Gastrocnemius medialis (tissue), 4 donors: Measurements from ENCODE around the gene AMPD2. TPM values are rescaled to one million over a fixed set of nuclear protein-coding genes. Genes with fewer than 3 reads are reported as not detected.

Experiments
- ATAC-seq, 2 donors: fragments of 150-250 bp; one replicate each; pipeline ENCODE4 v1.9.1; 2016
- DNase-seq, 2 donors: peaks; one replicate each; pipeline ENCODE4 v3.0.0-alpha.2; 2019
- H3K27ac ChIP-seq, 4 donors: fragments of 200-600 bp; sonication (generic); 1 replicate in 1 of 4; 2 replicates in 3 of 4; pipeline ENCODE4 v1.5.1; 2016 to 2018; ENCODE audit warnings: mild to moderate bottlenecking in 2 of 4, moderate library complexity in 1 of 4
- H3K27me3 ChIP-seq, 3 donors: fragments of 200-600 bp; sonication (generic) in 2 of 3; 1 replicate in 1 of 3; 2 replicates in 2 of 3; pipeline versions ENCODE4 v1.5.1 to v1.6.0; 2016 to 2019; ENCODE audit warnings: mild to moderate bottlenecking in 1 of 3, moderate library complexity in 1 of 3
- H3K36me3 ChIP-seq, 2 donors: fragments of 200-600 bp; sonication (generic) in 1 of 2; one replicate each; pipeline ENCODE4 v1.5.1; 2017 to 2018
- H3K4me1 ChIP-seq, 2 donors: fragments of 200-600 bp; sonication (generic) in 1 of 2; one replicate each; pipeline ENCODE4 v1.5.1; 2016 to 2017; ENCODE audit warnings: mild to moderate bottlenecking in 2 of 2
- H3K4me3 ChIP-seq, 4 donors: fragments of 200-600 bp; sonication (generic) in 3 of 4; 1 replicate in 1 of 4; 2 replicates in 3 of 4; pipeline ENCODE4 v1.5.1; 2016 to 2019; ENCODE audit warnings: mild to moderate bottlenecking in 2 of 4
- H3K9me3 ChIP-seq, 3 donors: fragments of 200-600 bp; sonication (generic) in 2 of 3; 1 replicate in 1 of 3; 2 replicates in 2 of 3; pipeline ENCODE4 v1.5.1; 2016 to 2019
- POLR2A ChIP-seq, 2 donors: fragments of 450-650 bp; IDR thresholded peaks; one replicate each; pipeline ENCODE4 v1.6.1; 2017; ENCODE audit warnings: antibody characterized with exemption in 2 of 2, mild to moderate bottlenecking in 2 of 2, moderate library complexity in 2 of 2
- in situ Hi-C, 4 donors: fragments of 200-750 bp; cut with MboI; loops; one replicate each; pipeline versions ENCODE4 v1.15.0 to v1.8.0; 2017; ENCODE audit warnings: low sequenced_read_pairs in 4 of 4
- intact Hi-C: fragments of 100-400 bp; cut with DNase I; formaldehyde crosslinking; loops from one replicate; pipeline ENCODE4 v1.15.1; 2023; ENCODE audit warnings: low total_unique reads
- total RNA-seq, 4 donors: library from RNA; depleted of rRNA; stranded (reverse); fragments of >200 nt; gene quantifications; one replicate each; pipeline versions ENCODE4 v1.1.0 to v1.2.3, GENCODE V29; 2016
- TF ChIP-seq, protein P1 (sequence below), 5 experiments: fragments of 450-650 bp in 3 of 5; fragments of 200-600 bp in 2 of 5; sonication (generic) in 2 of 5; IDR thresholded peaks in 4 of 5; conservative IDR thresholded peaks in 1 of 5; 1 replicate in 4 of 5; 2 replicates in 1 of 5; pipeline ENCODE4 v1.5.1; 2016 to 2019; ENCODE audit warnings: antibody characterized with exemption in 5 of 5, mild to moderate bottlenecking in 3 of 5, moderate library complexity in 3 of 5

Gene AMPD2
- total RNA-seq, 4 donors from 2014 or later: 5.3 to 19.4 (median 10.4) TPM

DNA sequence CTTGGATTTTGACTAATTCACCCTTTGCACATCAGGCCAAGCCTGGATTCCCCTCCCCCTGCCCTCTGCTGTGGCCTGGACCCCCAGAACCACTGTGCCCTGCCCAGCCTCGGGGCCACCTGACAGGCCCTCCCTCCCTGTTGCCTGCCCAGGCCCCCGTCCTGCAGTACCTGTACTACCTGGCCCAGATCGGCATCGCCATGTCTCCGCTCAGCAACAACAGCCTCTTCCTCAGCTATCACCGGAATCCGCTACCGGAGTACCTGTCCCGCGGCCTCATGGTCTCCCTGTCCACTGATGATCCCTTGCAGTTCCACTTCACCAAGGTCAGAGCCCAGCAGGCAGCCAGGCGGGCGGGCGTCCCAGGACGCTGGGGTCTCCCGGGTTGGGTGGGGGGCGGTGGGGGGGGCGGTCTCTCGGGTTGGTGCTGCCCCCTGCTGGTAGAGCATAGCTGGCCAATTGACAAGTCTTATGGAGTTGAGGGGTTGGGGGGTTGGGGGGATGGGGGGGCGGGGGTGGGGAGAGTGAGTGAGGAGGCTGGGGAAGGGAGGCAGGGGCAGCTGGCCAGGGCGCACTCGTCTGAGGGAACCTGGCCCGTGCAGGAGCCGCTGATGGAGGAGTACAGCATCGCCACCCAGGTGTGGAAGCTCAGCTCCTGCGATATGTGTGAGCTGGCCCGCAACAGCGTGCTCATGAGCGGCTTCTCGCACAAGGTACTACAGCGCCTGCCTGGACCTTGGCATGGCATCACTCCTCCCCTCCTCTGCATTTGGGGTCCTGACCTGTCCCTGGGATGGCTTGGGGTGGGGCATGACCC is 10.7 kb downstream of the AMPD2 start:
- DNase-seq: no peak
- intact Hi-C loops: no loop called here
- H3K9me3 ChIP-seq: no peaks in the 10 kb centered on the region
- ATAC-seq: no peak
- H3K27me3 ChIP-seq: no peaks in the 10 kb centered on the region
- H3K36me3 ChIP-seq: peaks cover 0 to 28% of the 10 kb centered on the region in 2 donors
- TF ChIP-seq, protein P1, sequence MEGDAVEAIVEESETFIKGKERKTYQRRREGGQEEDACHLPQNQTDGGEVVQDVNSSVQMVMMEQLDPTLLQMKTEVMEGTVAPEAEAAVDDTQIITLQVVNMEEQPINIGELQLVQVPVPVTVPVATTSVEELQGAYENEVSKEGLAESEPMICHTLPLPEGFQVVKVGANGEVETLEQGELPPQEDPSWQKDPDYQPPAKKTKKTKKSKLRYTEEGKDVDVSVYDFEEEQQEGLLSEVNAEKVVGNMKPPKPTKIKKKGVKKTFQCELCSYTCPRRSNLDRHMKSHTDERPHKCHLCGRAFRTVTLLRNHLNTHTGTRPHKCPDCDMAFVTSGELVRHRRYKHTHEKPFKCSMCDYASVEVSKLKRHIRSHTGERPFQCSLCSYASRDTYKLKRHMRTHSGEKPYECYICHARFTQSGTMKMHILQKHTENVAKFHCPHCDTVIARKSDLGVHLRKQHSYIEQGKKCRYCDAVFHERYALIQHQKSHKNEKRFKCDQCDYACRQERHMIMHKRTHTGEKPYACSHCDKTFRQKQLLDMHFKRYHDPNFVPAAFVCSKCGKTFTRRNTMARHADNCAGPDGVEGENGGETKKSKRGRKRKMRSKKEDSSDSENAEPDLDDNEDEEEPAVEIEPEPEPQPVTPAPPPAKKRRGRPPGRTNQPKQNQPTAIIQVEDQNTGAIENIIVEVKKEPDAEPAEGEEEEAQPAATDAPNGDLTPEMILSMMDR (IDR thresholded peaks at IDR 0.05 in 4 of 5, conservative IDR thresholded peaks at IDR 0.05 in 1 of 5): peak in 2 of 5 experiments; percentile 28 to 55
- TF ChIP-seq POLR2A (IDR thresholded peaks at IDR 0.05): no peak
- H3K4me3 ChIP-seq: no peak overlapping the region
- in situ Hi-C loops: loop anchor here in 1 of 4 donors (10.0 kb wide), 1 partner anchor 355 kb away; the partner anchor contains the start of gene AHCYL1
- no peak overlapping the region for H3K27ac ChIP-seq
- no peaks in the 10 kb centered on the region for H3K4me1 ChIP-seq

- intact Hi-C loops (no loop called here), in situ Hi-C loops (loop anchor here in 1 of 4 donors (10.0 kb wide), 1 partner anchor 354 kb away; the partner anchor contains the start of gene AHCYL1)
- Histone ChIP-seq H3K4me1 (peaks cover 0 to 3% of the 10 kb centered on the region in 2 donors), H3K36me3 (peaks cover 0 to 28% of the 10 kb centered on the region in 2 donors), H3K9me3 (no peaks in the 10 kb centered on the region), H3K4me3 (no peak overlapping the region), H3K27ac (no peak overlapping the region), H3K27me3 (no peaks in the 10 kb centered on the region)
- ATAC-seq: no peak
- no peak for TF ChIP-seq POLR2A (IDR thresholded peaks at IDR 0.05)
- TF ChIP-seq, protein P1 (IDR thresholded peaks at IDR 0.05 in 4 of 5, conservative IDR thresholded peaks at IDR 0.05 in 1 of 5): no peak
- DNase-seq: no peak
Measured at GRCh38 chr1:109630898-109631512, 11.4 kb downstream of the AMPD2 start.

DNA sequence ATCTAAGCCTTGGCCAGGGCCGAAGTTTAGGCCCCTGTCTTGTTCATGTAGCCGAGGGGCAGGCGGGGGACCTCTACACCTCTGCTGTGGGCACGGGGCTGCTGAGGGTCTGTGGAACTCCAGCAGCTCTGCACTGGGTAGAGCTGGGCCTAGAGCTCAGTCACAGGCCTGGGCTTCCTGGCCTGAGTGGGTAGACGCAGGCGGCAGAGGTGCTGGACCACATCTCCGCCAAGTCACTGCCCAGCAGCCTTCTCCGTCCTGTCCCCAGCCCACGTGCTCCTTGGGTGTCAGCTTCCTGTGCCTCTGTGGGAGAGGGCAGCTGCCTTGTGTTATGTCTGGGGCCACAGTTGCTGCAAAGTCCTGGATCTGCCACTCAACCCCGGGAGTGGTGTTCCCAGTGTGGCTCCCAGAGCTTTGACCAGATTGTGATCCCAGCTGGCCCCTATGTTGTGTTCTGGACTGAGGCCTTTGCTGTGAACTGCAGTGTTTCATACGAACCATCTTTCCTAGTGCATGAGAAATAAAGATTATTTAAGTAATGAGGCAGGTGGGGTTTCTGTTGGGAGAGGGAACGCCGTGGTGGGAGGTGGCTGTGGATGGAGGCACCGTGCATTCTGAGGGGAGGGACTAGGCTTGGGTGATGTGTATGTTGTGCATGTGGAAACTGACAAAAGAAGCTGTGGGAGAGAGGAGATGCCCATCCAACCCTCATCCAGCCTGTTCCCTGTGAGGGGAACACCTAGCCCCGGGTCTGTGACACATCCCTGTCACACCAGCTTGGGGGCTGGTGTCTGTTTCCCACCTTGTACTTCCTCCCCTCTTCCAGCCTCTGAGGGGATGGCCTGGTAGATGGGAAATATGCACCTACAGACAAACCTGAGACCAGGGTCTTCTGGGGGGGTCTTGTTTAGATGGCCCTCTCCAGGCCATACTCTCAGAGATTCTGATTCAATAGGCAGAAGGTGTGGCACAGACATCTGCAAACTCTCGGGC is 12.2 kb downstream of the AMPD2 start:
- no peak overlapping the region for H3K27ac ChIP-seq
- peaks cover 4 to 10% of the 10 kb centered on the region in 2 donors for H3K4me1 ChIP-seq
- no peak overlapping the region for H3K4me3 ChIP-seq
- peaks cover 0 to 26% of the 10 kb centered on the region in 2 donors for H3K36me3 ChIP-seq
- DNase-seq: no peak
- no peak for TF ChIP-seq POLR2A (IDR thresholded peaks at IDR 0.05)
- TF ChIP-seq, protein P1 (IDR thresholded peaks at IDR 0.05 in 4 of 5, conservative IDR thresholded peaks at IDR 0.05 in 1 of 5): no peak
- in situ Hi-C loops (loop anchor here in 1 of 4 donors (10.0 kb wide), 1 partner anchor 353 kb away; the partner anchor contains the start of gene AHCYL1), intact Hi-C loops (no loop called here)
- peak in 1 of 2 donors; percentile 26 for ATAC-seq
- H3K27me3 ChIP-seq: no peaks in the 10 kb centered on the region
- H3K9me3 ChIP-seq: no peaks in the 10 kb centered on the region

DNA sequence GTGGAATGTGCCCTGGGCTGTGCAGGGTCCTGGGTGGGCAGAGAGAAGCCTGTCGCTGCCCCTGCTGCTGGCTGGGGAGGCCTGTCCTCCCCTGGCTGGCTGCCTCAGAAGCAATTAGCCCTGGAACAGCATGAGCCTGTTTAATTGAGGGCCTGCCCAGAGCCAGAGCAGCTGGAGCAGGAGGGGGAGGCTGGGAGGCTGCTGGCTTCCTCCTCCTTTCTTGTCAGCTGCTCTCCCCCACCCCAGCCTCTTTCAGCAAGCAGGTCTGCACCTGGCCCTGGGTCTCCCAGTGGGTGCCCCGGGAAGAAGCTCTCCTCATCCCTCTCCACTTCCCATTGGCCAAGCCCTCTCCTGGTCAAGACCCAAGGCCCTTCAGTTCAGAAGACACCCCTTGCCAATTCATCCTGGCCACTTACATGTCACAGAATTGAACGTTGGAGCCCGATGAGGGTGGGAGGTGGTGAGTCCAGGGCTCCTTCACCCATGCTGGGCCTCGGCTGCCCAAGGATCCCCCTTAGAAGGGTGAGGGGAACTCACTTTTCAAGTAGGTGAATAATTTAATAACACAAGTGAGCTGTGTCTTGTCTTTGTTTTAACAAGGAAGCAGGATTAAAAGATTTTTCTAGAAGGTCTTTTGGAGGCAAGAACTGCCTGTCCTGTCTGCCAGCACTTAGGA is 13.2 kb downstream of the AMPD2 start:
- H3K4me3 ChIP-seq: no peak overlapping the region
- TF ChIP-seq, protein P1 (IDR thresholded peaks at IDR 0.05 in 4 of 5, conservative IDR thresholded peaks at IDR 0.05 in 1 of 5): no peak
- no peak for TF ChIP-seq POLR2A (IDR thresholded peaks at IDR 0.05)
- in situ Hi-C loops (loop anchor here in 1 of 4 donors (10.0 kb wide), 1 partner anchor 352 kb away; the partner anchor contains the start of gene AHCYL1), intact Hi-C loops (no loop called here)
- no peak overlapping the region for H3K27ac ChIP-seq
- H3K4me1 ChIP-seq: peaks cover 4 to 10% of the 10 kb centered on the region in 2 donors
- ATAC-seq: peak in 1 of 2 donors; percentile 21
- H3K27me3 ChIP-seq: no peaks in the 10 kb centered on the region
- DNase-seq: no peak
- peaks cover 0 to 22% of the 10 kb centered on the region in 2 donors for H3K36me3 ChIP-seq
- H3K9me3 ChIP-seq: no peaks in the 10 kb centered on the region
